ENCODE measurements around the gene JMJD8.
"Not testable (repeated sequence)": the region's sequence is repeated elsewhere in the genome, so short reads cannot be mapped to it uniquely, and the experiment has no call there.

The JMJD8 gene

GRCh38 chr16:708019-708418, 23.9 kb upstream of the JMJD8 start:
- DNase-seq = no peak

GRCh38 chr16:707062-707538, 23.0 kb upstream of the JMJD8 start:
- no peak for DNase-seq

DNA sequence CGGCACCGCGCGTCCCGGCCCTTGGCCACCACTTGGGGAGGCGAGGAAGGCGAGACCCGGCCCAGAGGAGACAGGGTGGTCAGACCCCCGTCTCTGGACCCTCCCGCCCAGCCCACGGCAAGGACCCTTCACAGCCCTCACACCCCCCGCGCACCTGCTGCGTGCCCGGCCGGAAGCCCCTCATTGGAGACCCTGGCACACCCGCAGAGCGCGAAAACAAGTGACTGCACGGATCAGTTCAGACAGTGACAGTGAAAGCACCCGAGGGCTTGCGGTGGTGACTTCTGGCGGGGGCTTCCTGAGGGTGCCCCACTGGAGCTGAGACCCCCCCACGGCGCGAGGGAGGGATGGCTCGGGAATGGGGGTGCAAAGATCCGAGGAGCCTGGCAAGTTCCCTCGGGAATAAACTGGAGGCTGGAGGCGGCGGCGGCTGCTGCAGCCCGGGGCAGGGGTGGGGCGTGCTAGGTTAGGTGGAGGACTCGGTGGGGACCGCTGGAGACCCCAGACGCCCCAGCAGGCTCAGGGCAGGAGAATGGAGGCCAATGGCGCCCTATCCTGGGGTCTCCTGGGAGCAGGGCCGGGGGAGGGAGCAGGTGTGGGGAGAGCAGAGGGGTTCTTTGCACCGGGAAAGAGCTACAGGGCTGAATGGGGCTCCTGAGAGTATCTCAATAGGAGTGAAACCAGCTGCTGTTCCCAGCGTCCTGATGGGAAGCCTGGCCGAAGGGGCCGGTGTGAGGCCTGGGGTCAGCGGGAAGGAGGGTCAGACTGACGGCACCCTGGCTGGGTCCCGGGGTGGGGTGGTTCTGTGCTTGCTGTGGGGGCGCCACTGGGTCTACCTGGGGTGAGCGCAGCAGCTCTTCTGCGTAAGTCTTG, 22.3 kb upstream of the JMJD8 start:
- no peak for DNase-seq

DNA sequence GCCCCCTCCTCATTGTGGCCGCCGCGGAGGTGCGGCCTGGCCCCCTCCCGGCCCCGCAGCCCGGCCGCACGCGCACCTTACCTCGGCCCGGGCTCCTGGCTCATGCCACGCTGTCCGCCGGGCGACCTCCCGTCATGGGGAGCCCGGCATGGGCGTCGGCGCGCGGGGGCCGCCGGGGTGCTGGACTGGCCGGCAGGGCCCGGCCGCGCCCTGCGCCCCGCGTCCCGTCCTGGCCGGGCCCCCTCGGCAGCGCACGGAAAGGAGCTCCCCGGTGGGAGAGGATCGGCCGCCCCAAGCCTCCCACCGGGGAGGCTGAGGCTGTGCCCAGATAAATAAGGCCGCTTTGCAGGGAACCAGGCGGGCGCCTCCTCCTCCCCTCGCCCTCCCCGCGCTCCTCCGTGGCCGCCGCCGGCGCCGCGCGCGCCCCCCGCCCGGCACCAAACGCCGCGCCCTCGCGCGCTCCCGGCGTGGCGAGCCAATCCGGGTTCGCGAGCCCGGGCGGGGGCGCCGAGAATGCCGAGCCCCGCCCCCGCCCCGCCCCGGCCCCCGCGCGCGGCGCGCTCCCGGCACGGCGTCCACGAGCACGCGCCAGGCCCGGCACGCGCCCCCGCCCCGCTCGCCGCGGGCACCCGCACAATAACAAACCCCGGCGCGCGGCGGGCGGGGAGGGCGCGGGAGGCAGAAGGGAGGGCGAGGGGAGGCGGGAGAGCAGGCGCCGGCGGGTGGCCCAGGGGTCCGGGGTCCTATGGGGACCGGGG, 21.5 kb upstream of the JMJD8 start, which contains the start of gene FBXL16:
Gene FBXL16, minus strand, starts transcription at position 371 of the 758 bp plus-strand sequence. CDS start 8,396 bp downstream, outside the sequence.
- DNase-seq = no peak

- DNase-seq = no peak
These were observed 20.6 kb upstream of the JMJD8 start for GRCh38 chr16:704552-705380.

GRCh38 chr16:704047-704446, 19.9 kb upstream of the JMJD8 start:
- no peak for DNase-seq

DNA sequence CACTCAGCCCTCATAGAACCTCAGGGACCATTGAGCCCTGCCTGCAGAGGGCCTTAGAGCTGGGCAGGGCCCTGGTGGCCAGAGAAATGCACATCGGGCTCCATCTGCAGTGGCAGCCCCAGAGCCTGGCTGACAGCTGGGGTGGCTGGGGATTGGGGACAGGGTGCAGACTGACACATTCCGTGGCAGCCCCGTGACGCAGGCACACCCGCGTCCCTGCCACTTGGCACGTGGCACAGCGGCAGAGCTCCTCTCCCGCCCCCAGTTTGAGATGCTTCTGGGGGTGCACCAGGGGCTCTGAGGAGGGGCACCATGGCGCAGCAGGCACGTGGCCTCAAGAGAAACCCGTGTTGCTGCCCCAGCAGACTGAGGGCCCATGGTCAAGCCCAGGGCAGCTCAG, 19.3 kb upstream of the JMJD8 start:
- no peak for DNase-seq

GRCh38 chr16:702341-702740, 18.2 kb upstream of the JMJD8 start:
- no peak for DNase-seq

- no peak for DNase-seq
These were observed 16.8 kb upstream of the JMJD8 start for GRCh38 chr16:700684-701584.

DNA sequence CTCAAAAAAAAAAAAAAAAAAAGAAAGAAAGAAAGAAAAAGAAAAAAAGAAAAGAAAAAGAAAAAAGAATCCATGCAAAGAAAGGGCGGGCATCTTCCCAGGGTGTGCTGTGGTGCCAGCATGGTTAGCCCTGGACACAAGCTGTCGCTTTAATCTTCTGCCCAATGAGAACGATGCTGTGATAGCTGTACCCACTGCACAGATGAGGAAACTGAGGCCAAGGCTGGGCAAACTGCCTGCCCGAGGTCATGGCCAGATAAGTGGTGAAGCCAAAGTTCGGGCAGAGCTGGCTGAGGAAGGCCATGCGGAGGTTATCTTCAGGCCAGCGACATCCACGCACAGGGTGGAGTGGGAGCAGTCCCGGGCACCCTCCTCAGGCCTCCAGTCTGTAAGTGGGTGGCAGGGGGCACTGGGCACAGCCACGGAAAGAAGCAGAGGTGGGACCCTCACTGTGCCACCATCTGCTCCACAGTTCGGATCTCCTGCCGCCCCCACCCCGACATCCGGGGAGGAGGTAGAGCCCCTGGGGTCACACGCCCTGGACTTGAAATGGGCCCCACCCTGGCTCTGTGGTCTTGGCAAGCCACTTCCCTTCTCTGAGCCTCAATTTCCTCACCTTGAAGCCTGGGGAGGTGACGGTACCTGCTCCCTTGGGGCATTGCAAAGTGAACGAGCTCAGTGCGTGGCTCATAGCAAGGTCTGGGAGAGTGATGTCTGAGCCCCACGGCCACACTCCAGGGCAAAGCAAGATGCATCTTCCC, 15.0 kb upstream of the JMJD8 start:
- no peak for DNase-seq

GRCh38 chr16:695355-696089, 11.4 kb upstream of the JMJD8 start:
- peak; percentile 62 to 69 for DNase-seq

DNA sequence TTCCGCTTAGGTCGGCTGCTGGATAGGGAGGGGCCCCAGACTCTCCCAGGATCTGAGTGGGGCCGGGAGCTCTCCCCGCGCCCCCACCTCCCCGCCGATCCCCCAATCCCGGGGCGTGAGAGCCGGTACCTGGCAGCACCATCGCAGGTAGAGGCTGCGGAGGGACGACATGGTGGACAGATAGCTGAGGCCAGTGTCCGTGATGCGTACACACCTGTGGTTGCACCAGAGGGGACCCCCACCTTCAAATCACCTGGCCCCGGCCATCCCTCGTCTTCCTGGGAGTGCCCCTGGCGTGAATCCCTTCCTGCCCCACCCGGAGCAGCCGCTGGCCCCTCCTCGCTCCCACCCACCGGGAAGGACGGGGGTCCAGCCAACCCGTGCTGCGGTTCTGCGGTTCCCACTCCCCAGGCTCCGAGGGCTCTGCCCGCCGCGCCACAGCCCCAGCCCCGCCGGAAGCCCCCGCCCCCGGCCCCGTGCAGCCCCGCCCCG, 10.8 kb upstream of the JMJD8 start:
- no peak for DNase-seq

DNA sequence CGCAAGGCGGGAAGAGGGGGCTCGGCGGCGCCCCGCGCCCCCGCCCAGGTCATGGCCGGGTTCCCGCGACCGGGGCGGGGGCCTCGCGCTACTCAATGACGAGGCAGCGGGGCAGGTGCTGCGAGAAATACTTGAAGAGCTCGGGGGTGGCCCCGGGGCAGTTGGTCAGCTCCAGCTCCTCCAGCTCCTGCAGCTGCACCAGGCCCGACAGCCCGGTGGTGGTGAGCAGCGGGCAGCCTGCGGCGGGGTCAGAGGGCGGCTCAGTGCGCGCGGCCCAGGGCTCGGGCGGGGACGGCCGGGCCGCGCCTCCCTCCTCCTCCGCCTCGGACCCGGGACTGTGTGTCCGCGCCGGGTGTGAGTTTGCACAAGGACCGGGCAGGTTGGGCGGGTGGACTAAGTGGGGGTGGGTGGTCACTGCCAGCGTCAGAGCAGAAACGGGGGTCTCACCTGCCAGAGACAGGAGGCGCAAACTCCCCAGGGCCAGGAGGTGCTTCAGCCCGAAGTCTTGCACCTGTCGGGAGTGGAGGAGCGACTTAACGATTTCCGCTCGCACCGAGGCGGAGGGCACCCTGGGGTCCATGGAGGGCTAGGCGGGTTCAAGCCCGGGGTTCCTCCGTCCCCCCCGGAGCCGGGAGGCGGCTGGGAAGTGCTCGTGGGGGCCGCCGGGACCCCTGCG, 10.2 kb upstream of the JMJD8 start:
- no peak for DNase-seq

DNA sequence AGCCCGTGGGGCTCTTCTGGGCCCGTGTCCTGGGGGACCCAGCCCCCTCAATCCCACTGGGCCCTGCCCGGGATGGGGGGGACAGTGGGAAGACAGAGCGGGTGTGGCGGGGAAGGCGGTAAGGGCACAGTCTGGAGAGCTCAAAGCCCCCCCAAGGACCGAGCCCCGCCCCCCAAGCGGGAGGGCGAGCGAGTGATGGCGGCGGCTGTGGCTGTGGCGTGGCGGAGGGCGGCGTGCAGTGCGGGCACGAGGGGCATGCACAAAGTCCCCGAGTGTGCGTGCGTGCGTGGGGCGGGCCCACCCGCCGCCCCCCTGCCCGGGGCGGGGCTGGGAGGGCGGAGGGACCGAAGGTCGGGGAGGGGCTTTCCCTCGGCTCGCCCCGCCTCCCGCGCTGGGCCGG, 9.6 kb upstream of the JMJD8 start:
- no peak for DNase-seq

GRCh38 chr16:693364-693763, 9.2 kb upstream of the JMJD8 start:
- no peak for DNase-seq

DNA sequence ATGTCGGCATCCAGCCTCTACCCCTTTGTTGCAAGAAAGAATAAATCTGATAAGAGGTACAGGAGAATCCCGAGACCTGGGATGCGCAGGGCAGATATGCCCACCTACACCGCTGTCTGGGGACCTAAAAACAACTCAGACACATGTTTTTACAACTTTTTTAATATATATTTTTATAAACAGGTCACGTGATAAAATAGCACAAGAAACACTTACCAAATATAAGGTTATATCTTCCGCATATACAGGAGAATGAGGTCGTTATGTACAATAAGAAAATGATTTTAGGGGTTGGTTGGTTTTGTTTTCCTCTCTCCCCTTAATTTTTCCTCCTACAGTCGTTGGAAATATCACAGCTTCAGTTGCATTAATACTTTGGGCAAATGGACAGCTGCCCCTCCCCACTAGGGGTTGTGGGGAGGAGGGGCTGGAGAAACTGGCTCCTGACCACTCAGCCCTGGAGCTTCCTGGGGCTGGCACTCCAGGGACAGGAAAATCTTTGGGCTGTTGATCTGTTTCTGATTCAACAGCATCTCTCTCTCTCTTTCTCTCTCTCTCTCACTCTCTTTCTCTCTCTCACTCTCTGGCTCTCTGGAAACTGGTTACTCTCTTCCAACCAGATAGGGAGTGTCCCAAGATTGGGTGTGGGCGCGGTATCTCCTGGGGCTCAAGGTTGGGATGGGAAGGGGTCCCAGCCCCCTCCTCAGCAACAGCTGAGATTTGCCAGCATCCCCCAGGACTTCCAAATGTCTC, 8.4 kb upstream of the JMJD8 start:
- DNase-seq = no peak

- DNase-seq = not testable (repeated sequence)
These were observed 7.1 kb upstream of the JMJD8 start for GRCh38 chr16:691242-691641.

DNA sequence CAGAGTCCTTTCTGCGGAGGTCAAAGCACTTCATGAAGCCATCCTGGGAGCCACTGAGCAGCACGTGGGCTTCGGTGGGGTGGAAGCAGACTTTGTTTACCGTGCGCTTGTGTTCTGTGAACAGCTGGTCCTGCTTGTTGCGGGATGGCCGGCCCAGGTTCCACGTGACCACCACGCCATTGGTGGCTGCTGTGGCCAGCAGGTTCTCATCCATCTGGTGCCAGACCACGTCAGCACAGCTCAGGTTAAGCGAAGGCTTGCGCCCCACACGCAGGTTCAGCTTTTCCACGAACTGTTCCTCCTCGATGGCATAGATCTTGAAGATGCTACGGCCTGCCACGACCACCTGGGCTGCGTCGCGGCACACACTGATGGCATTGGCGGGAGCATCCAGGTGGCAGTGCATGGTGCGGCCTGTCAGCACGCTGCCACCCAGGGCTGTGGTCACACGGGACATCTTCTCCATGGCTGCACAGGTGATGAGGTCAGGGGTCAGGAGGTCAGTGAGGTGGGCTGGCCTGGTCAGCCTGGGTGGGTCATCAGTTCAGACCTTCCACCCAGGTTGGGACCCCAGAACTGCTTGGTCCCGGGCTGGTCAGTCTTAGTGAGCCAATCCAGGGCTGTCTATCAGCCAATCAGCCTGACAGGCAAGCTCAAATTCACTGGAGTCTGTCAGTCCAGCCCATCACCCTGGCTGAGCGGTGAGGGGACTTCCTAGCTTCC, 5.2 kb upstream of the JMJD8 start:
- DNase-seq = no peak
